CD4-positive, alpha-beta T cell treated with Interleukin-17A for 4 hours (primary cell): ENCODE measurements around the gene DMBX1.

Experiments used
- DNase-seq: peaks from one replicate; pipeline ENCODE4 v3.0.0-alpha.2; 2020; ENCODE audit warnings: mixed read lengths

Gene DMBX1

DNA sequence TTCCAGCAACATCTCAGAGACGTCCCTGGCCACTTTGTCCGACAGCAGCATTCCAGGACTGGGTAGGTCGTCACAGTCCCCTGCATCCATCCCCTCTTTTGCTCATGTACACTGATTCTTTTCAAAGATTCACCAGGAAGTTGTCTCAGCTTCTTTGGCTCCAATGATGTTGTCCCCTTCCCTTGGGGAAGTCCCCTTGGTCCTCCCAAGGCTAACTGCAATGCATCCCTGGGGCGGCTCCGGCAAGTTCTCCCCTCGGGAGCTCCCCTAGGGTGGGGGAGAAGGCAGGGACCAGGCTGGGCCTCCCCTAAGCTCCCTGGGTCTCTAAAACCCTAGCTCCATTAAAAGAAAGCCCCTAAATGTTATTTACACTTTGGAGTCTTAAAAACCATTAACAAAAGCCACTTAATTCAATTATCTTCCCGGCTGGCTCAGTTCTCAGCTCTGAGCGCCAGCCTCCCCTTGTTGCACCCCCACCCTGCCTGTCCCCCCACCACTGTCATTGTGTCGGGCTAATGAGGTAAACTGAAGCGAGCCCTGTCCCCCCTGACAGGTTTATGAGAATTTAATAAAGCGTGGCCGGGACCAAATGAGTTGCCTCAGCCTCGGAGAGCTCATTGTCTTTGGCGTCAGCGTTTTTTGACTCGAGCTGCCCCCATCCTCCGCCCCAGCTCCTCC lies 36.5 kb downstream of the DMBX1 start:
- DNase-seq = no peak

DNA sequence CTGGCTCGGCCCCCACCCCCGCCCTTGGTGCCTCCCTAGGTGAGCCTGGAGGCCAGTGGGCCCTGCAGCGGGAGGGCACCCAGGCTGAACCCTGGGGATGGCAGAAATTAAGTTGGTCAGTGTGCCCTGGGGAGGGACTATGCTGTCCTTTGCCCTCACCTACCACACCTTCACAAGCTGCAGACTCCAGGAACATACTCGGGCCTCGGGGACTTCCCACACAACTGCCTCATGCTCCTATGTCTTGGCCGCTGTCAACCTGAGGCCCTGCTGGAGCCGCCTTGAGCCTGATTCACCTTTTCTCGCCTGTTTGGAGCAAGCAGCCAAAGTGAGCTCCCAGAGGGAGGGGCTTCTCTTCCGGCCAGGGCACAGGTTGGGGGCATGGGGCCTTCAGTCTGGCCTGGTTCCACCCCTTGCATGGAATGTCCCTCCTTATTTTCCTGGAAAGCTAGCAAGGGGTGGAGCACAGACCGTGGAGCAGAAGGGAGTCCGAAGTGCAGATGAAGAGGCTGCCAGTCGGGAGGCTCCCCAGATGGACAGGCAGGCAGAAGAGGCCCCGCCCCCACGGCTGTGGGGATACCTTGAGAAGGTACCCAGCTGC lies 37.2 kb downstream of the DMBX1 start:
- no peak for DNase-seq

- DNase-seq = peak; percentile 77
Observed at GRCh38 chr1:46527474-46528296, 38.0 kb downstream of the DMBX1 start.

DNA sequence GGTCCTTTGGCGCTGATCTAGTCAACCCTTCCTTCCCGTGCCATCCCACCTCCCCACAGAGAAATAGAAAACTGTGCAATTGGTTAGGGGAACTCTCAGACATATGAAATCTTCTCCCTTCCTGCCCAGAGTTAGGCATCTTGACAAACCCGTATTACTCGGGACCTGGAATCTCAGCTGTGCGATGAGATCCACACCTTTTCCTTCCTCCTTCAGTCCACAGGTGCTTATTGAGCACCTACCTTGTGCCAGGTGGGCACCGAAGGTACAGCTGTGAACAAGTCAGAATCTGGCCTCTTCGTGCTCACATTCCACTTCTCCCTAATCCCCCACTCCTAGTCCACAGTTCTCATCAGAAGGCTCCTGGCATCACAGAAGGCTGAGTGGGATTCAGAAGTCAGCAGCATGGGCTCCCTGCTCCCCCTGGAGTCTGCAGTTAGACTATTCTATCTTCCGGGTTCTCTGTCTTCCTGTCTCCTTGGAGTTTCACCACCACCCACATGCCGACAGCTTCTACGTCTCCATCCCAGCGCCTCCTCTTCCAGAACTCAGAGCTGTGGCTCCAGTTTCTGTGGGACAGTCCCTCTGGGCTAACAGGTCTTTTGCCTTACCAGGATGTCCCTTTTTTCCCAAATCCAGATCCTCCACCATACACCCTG lies 38.8 kb downstream of the DMBX1 start:
- no peak for DNase-seq

DNA sequence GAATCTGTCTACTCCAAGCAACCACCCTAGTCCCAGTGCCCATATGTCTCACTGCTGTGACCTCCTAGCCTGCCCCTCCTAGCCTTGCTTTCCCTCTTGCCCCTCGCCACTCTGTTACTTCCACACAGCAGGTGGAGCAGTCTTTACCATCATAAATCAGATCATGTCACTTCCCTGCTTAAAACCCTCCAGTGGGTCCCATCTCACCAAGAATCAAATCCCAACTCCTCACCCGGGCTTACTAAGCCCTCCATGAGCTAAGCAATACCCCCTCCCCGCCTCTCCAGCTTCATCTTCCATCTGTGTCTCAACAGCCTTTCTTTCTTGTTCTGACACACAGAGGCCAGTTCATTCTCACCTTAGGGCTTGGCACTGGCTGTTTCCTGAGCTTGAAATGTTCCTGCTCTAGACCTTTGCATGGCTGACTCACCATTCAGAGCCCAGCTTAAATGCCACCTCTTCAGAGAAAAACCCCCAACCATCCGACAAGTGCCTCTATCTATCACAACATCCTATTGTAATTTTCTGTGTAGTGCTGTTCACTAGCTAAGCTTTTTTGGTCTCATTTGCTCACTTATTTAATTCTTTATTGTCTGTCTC lies 39.5 kb downstream of the DMBX1 start:
- no peak for DNase-seq

DNA sequence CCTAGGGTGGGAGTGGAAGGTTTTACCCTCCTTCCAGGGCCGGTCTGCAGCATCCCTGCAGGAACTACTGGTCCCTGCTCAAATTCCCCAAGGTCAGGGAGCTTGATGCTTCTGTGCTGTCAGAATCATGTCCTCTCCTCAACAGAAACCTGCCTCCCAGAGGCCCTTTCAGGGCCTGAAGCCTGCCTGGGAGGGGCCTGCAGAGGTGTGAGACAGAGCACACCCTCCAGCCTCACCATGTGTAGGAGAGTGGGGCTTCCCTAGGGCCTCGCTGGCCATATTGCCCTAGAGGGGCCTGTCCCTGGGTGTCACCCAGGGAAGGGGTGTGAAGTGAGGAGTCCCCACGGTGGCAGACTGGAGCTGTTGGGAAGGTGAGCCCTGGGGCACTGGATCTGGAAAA lies 40.7 kb downstream of the DMBX1 start:
- no peak for DNase-seq

- no peak for DNase-seq
Observed at GRCh38 chr1:46530791-46531409, 41.3 kb downstream of the DMBX1 start.

DNA sequence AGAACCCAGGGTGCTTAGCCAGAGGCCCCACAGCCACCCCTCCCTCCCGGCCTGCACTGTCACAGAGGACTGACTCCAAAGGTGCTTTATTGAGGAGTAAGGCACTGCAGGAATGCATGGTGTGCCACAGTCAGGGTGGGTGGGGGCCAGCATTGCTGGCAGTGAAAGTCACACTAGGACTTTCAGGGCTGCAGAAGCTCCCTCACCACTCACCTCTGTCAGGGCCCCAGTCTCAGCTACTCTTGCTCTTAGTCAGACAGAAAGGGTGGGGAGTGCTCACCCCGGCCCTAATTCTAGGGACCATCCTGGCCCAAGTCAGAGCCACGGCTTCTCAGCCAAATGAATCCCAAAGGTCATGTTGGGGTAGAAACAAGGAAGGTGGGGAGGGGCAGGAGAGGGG lies 42.5 kb downstream of the DMBX1 start:
- no peak for DNase-seq

DNA sequence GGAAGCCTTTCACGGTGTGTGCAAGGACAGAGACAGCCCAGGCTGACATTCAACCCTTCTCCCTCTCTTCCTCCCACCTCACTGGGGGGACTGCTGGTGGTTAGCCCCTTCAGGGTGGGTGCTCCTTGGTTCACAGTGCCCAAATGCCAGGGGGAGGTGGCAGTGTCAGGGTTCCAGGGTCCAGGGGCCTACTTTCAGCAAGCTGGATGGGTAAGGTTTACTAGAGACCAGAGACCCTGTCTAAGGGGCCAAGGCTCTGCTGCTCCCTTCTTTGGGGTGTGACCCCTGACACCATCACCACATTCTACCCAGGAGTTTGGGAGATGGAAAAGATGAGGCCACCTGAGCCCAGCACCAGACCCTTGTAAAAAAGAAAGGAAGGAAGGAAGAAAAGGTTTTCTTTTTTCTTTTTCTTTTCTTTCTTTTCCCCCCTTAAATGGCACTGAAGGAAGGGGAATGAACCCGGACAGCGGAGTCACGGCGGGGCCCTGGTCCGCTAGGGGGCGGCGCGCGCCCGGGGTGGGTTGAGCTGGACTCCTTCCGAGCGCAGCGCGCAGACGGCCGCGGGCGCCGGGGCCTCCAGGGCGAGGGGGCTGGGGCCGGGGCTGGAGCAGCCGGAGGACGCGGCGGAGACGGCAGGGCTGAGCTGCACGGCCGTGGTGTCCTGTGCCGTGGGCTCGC lies 43.0 kb downstream of the DMBX1 start:
- peak; percentile 77 for DNase-seq

DNA sequence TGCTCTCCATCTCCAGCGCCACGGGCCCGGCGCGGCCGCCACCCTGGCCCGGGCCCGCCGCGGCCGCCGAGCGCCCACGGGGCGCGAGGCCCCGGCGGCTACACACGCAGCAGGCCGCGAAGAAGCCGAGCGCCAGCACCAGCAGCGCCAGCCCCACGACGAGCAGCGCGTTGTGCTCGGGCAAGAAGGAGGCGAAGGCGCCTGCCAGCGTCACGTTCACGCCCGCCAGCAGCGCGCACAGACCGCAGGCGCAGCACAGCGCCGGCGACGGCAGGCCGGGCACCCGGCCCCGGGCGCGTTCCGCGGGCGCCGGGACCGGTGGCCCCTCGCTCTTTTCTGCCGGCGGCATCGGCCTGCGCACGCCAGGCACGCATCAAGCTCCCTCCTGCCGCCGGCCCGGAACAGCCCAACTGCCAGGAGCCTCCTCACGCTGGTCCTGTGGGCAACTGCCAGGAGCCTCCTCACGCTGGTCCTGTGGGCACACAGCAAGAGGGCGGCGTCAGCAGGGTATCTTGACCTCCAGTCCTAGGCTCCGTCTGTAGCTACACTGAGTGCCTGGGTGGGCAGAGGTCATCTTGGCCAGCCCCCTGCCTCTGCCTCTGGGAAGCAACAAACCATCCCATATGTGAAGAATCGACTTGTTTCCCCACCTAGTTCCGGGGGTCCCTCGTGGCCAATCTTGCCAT lies 43.7 kb downstream of the DMBX1 start:
- peak; percentile 58 for DNase-seq

DNA sequence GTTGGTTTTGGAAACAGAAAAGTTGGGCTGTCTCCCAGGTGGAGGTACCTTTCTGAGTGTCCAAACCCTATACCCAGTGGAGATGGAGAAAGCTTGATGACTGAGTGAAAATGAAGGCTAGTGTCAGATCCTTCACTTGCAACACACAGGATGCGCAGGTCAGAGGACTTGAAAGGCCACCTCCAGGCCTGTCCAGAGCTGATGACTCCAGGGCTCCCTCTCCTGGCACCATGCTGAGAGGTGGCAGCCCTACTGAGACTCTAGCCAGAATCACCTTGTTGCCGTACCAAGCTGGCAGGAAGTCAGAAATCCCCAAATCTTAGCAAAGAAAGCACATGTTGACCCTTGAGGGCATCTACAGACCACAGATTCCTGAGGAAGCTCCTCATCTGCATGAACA lies 45.4 kb downstream of the DMBX1 start:
- DNase-seq = peak; percentile 15

- DNase-seq = no peak
Observed at GRCh38 chr1:46536527-46536926, 46.9 kb downstream of the DMBX1 start.

DNA sequence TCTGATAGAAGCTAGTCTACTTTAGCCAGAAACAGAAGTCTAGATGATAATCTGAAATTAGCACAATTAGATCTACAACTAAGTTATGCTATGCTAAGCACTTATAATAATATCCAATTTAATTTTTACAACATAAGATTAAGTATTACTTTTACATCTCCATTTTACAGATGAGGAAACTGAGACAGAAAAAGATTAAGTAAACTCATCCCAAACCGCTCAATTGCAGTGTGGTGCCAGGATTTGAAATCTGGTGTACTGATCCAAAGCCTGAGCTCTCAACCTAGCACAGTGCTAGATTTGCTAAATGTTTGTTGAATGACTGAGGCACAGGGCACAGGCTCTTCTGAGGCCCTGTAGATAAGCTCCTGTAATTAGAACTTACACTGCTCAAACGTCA lies 48.0 kb downstream of the DMBX1 start:
- no peak for DNase-seq

- no peak for DNase-seq
Observed at GRCh38 chr1:46538147-46538546, 48.5 kb downstream of the DMBX1 start.
